NCI-H774 (cell line): Measurements from ENCODE around the gene TXLNG.

Experiments used
- DNase-seq: peaks from one replicate; lab custom pipeline; 2025; lab: John Stamatoyannopoulos, UW

TXLNG gene

DNA sequence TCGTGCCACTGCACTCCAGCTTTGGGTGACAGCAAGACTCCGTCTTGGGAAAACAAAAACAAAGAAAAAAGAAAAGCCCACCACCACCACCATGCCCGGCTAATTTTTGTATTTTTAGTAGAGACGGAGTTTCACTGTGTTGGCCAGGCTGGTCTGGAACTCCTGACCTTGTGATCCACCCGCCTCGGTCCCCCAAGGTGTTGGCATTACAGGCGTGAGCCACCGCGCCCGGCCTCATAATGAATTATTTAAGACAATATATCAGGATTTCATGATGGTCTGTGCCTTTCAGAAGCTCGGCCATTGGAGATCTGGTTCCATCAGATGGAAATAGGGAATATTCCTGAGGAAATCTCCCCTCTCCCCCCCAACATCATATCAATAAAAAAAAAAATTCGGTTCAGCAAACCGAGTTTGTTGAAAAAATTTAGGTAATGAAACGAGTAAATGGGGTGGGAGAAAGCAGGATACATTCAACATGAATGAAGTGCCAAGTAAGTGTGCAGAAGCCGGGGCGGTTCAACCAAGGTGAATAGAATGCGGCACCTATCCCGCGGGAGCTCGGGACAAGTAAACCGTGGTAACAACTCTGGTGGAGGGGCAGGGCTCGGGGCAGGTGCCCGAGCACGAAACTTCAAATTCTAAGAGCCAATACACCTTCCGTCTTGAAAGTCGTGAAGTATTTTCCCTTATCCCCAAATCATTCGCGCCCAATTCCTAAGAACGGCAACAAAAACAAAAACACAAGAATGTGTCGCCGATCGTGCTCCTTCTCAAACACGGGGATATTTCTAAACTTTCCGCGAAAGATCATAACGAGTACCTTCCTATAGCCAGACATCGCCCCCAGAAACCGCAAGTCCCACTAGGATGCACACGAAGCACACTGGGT lies 773 bp upstream of the TXLNG start:
- DNase-seq, result no peak

DNA sequence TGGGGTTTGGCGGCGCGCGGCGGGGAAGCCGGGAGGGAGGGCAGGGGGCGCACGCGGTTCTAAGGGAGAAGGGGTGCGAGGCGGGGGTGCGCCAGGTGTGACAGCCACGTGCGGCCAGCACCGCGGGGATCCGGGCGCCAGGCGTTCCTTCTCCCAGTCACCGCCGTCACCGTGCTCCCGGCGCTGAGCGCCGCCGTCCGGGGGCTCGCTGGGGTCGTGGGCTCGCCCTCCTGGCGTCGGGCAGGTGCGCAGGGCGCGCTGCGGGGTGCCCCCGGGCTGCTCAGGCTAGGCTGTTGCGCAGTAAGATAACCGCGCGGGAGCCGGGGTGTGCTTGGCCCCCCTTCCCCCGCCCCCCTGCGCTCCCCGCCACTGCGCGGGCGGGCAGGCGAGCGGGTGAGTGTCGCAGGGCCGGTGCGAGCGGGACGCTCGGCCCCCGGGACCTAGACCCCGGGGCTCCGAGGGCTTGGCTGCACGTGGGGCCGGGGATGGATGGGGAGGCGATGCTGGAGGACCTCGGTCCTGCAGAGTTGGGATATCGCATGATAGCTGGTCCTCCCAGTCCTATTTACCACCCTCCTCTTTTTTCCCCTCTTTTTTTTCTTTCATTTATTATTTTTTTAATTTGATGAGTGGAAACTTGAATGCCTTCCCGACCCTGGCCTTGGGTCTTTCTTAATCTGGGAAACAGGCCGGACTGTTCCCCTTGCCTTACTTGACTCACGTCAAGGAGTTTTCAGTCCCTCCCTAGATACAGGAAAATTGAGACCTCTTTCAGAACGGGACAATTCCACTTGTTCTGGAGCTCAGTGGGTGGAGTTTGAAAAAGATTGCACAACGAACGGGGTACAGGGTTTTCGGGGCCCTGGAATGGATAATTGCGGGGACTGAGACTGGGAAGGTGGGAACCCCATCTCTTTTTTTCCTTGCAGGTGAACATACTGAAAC lies 797 bp downstream of the TXLNG start:
- DNase-seq, result no peak

DNA sequence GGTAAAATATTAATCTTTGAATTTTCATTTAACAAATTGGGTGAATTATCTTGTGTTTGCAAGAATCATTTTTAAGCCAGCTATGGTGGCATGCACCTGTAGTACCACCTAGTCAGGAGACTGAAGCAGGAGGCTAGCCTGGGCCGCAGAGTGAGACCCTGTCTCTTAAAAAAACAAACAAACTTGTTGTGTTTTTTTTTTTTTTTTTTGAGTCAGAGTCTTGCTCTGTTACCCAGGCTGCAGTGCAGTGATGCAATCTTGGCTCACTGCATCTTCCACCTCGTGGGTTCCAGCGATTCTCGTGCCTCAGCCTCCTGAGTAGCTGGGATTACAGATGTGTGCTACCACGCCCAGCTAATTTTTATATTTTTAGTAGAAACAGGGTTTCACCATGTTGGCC lies 2.2 kb downstream of the TXLNG start:
- DNase-seq, result no peak

DNA sequence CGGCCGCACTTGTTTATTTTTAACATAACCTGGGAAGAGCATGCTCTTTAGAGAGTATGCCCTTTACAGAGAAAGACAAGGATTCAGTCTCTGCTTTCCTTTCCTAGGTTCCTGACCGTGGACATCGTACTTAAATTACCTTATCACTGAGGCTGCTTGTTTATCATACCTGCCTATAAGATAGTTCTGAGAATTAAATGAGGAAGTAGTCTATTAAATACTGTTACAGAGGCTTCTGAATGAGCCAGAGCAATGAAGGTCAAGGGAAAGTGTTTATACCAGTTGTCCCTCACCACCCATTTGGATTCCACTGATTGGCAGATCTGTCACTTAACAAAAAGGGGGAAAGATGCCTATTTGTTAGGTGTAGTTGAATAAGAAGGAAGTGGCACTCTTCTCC lies 10.0 kb downstream of the TXLNG start:
- DNase-seq, result no peak

DNA sequence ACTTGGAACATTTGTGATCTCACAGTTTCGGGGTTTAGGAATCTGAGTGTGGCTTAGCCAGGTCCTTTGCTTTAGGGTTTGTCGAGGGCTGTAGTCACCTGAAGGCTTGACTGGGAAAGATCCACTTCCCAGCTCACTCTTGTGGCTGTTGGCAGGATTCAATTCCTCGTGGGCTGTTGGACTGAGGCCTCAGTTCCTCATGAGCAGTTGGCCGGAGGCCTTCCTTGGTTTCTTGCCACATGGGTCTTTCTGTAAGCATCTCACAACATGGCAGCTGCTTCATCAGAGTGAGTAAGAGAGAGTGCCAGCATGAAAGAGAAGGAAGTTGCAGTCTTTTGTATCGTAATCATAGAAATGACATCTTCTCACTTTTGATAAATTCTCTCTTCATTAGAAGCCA lies 11.1 kb downstream of the TXLNG start:
- DNase-seq, result no peak

DNA sequence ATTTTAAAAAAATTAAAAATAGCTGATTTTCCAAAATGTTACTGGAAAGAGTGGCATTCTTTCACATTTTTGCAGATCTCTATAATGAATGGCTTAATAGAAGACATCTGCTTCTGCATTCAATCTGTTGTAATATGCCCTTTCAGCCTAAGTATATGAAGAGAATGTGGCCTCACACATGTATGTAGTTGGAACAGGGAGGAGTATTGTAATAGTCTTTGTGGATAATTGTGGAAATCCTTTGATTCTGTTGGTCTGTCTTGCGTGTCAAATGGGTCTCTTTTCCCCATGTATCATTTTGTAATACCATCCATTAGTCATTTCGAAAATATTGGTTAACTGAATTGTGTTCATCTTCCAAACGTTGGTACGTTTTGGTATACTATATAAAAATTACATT lies 11.6 kb downstream of the TXLNG start:
- no peak for DNase-seq

DNA sequence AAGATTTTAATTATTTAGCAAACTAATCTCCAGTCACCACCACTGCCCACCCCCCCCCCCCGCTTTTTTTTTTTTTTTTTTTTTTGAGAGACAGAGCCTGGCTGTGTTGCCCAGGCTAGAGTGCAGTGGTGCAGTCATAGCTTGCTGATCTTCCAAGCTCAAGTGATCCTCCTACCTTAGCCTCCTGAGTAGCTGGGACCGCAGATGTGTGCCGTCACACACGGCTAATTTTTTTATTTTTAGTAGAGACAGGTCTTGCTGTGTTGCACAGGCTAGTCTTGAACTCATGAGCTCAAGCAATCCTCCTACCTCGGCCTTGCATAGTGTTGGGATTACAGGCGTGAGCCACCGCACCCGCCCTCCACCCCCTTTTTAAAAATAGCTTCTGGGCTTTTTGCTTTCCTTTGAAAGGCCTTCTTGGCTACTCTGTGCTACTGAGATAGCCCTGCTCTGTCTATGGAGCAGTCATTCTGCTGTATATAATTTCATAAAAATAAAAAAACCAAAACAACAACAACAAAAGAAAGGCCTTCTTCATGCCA lies 18.7 kb downstream of the TXLNG start:
- no peak for DNase-seq

DNA sequence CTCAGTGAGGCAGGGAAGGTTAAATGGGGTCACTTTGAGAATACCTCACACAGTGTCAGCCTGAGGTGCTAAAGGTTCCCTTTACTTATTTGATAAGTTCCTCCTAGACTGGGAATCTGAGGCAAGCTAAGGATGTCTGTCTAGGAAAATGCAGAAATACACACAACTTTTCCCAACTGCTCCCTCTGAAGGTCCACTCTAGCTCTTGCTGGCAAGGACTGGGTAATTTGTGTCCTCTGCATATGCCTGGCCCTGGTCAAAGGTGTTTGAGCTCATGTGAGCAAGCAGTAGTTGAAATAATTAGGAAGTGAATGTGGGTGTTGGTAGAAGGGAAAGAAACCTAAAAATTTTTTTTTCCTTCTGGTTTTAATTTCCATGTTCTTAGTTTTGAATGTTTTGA lies 21.3 kb downstream of the TXLNG start:
- DNase-seq, result no peak

DNA sequence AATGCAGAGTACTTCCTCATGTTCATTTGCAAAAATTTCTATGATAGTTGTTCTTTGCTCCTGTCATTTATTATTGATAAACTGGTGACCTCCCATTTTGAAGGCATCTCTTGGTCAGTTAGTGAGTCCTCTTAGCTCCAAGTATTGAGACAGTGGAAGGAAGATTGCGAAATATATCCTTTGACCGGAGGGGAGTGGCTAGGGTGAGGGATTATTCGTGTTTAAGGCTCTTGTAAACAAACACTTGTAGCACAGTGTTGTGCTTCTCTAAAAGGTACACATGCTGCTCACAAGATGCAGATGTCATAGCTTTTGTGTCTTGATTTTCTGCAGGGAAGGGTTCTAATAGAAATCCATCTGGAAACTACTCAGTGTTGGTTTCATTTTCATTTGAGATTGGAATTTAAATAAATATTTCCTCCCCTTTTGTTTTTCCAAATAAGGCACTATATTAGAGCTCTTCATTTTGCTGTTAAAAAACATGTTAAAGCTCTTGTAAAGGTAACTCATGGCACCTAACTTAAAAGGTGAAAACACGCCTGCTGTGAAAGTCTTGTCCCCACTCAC lies 21.8 kb downstream of the TXLNG start:
- no peak for DNase-seq

DNA sequence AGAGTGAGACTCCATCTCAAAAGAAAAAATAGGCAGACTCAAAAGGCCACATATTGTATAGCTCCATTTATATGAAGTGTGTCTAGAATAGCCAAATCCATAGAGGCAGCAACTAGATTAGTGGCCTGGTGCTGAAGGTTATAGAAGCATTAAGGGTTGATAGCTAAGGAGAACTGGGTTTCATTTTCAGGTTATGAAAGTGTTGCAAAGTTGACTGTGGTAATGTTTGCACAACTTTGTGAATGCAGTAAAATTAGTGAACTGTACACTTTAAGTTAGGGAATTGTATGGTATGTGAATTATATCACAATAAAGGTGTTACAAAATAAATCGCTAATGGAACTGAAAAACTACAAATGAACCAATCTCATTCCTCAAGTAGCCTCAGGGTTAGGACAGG lies 28.3 kb downstream of the TXLNG start:
- DNase-seq, result no peak

DNA sequence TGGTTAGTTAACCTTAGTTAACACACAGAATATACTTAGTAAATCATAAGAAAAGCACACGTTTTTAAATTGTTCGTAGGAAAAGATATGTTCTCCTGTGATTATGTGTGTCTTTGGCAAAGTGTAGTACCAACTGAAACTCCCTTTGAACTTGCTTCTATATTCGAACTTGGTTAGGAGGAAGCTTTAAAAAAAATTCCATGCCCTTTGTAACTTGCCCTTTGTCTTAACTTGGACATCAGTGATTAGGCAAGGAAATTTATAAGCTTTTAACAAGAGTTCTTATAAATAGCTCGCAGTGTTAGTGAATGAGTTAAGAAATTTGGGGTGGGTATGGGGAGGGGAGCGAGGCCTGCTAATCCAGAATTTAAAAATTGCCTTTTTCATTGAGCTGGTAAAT lies 33.4 kb downstream of the TXLNG start:
- DNase-seq, result no peak

DNA sequence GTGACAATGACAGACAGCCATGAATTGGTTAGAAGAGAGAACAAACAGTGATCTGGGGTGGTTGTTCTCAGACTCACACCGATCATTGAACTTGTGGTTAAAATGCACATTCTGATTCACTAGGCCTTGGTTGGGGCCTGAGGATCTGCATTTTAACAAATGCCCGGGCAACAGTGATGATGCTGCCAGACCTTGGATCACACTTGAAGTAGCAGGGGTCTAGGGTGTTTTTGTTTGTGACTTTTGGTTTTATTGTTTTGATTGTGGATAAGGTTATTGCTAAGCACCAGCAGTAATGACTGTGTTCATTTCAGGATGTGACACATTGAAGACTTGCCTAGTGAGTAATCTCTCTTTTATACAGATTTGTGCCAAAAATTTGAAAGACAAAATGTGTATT lies 36.5 kb downstream of the TXLNG start:
- DNase-seq, result no peak

DNA sequence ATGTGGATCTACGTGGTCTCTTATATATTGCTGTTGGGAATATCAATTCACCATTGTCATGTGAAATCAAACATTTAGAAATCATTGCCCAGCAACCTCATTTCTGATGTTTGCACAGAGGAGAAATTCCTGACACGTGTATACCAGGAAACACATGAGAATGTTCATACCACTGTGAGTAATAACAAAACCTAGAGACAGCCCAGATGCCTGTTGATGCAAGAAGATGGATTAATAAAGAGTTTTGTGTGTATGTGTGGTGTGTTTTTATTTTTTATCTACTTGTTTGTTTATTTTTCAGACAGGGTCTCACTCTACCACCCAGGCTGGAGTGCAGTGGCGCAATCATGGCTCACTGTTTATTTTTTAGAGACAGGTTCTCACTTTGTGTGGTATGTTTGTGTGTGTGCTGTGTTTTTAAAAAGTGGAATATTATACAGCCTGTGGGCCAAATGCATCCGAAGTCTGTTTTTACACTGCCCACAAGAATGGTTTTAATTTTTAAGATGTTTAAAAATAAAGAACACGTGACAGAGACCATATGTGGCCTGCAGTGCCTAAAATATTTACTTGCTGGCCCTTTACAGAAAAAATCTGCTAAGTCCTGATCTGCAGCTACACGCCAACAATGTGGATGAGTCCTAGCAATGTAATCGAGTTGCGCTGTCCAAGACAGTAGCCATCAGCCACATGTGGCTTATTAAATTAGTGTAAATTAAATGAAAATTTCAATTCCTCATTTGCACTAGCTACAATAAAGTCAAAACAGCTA lies 39.2 kb downstream of the TXLNG start:
- DNase-seq, result no peak

DNA sequence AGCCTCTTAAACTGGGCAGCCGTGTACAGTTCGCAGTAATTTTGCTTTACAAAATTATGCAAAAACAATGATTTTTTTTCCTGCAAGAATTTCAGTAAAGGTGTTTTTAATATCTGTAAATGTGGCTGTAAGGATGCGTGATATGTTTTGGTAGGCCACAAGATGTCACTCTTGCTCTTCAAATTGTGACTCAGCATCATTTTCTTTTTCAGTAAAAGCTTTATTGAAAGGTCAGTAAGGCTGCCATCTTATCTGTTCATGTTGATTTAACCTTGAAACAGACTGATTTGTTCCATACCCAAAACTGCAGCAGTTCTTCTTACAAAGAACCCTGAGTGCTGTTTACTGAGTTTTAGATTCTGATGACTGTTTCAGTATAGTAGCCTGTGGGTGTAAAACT lies 39.9 kb downstream of the TXLNG start:
- no peak for DNase-seq

DNA sequence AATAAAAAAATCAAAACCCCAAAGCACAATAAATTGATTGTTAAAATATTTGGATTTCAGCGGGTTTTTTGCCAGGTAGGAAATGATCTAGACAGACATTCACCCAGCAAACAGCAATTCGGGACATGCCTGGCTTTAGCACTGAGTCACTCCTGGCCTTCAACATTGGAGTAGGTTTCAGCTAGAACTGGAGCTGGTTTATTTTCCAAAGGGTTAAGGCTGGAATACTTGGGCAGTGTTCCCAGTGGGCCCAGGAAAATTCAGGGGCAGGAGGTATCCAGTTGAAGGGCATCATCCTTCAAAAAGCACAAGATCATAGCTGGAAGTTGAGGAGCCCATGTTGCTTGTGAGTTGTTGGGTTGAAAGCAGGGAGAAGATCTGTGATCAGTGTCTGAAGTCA lies 41.0 kb downstream of the TXLNG start:
- DNase-seq, result no peak

DNA sequence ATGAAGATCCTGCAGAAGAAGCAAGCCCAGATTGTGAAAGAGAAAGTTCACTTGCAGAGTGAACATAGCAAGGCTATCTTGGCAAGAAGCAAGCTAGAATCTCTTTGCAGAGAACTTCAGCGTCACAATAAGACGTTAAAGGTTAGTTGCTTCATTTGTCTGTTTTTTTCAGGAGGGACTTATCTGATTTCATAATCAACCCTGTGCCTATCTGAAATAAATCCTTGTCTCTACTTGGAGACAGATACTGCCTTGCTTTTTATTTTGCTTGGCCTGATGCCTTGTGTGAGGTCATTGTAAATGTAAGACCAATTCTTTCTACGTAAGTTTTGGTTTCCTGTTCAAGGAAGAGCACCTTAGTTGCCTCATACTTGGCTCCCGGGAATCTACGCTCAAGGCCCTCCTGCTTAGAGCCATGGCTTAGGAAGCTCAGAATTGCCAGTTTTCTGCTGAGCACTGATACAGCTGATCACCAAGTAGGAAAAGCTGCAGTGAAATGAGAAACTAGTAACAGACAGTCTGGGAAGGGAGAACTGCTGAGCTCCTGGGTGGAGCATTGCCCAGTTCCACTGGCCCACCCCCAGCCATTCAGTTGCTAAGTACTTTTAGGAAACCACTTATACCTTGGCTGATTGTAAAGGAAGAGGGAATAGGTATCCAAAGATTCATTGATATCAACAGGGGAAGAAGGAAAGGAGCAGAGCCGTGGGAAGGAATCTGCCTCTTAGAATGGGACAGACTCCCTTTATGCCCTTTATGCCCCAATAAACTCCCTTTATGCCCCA lies 42.0 kb downstream of the TXLNG start:
- no peak for DNase-seq

DNA sequence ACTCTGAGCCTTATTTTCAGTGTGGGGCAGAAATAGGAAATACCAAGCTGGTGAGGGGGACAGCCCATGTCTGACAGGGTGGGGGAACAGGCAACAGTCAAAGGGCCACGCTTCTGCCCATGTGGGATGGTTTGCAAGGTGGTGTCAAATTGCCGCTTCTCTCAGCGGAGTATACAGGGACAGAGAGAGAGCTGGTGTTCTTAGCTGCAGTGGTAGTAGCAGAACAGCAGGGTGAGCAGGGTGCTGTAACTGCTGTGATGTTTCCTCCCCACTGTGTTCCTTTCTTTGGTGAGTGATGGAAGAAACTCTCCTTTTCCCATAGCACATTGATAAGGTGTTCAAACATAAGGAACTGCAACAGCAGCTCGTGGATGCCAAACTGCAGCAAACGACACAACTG lies 46.0 kb downstream of the TXLNG start:
- DNase-seq, result no peak

DNA sequence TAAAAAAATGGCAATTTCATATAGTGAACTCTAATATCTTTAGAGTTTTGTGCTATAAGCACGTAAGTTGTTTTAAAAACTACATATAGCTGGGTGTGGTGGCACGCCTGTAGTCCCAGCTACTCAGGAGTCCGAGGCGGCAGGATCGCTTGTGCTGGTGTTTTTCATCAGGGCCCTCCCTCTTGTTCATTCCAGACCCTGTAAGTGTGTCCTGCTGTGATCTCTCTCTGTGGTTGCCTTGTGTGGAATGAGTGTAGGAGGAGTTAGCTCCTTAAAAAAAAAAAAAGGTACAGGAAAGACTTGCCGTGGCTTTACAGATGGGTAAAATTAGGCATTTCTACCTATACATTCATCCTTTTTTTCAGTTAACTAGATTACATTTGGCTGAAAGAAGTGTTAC lies 48.5 kb downstream of the TXLNG start:
- no peak for DNase-seq

DNA sequence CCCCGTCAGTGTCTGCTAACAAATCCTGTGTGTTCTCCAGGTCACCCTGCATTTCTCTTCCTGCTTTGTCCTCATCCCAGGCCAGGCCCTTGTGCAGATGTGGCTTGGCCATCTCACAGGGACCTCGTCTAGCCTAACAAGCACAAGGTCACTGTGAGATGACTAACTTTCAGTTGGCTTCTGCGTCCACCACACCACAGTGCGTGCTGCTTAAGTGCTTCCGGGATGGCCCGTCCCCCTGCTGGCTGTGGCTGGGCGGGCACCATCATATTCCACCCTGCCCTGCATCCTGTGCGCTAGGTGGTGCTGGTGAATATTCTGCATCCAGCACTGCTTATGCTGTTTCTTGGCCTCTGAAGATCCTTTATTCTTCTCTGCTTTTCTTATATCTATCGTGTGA lies 50.1 kb downstream of the TXLNG start:
- DNase-seq, result no peak

DNA sequence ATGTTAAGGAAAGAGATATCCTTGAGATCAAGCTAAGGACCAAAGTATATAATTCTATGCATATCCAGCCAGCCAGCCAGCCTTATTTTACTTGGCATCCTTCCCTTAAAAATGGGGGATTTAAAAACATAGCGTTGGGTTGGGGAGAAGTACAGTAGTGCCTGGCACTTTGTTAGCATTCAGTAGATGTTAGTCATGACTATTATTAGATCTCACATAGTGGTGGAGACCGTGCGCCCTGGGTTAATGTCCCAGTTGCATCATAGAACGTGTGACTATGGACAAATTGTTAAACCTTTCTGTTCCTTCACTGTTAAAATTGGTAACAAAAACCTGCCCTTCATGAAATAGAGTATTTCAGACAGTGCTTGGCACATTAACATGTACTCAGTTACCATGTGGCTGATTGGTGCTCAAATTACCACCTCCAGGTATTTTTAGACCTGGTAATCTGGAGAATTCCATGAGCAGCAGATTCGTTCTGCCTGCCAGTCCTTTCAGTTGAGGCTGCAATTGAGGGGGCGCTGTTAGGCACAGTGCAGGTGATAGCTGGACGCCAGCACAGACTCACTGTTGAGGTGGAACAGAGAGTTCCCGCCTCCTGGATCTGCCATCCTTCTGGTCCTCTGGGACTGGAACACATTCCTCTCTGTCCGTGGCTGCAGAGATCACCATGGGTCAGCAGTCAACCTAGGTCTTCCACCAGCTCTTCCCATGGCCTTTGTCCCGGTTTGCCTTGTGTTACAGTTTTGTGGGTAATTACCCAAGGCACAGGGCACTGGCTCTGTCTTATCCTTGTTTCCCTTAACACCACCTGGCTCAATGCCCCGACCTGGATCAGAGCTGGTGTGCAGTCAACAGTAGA lies 52.2 kb downstream of the TXLNG start:
- no peak for DNase-seq
